ENCODE measurements around the gene BPIFB1. TPM values are rescaled to one million over a fixed set of nuclear protein-coding genes. Genes with fewer than 3 reads are reported as not detected.

Gene BPIFB1
- total and polyA plus RNA-seq, 11 donors = 0.04 TPM; not detected in 10

- Histone ChIP-seq H3K36me3 (no peaks in the 10 kb centered on the region), H3K27ac (no peak overlapping the region), H3K4me1 (peaks cover 0 to 4% (median 0%) of the 10 kb centered on the region in 12 donors), H3K27me3 (peaks cover 0 to 5% (median 0%) of the 10 kb centered on the region in 9 donors), H3K4me3 (no peak overlapping the region), H3K9me3 (no peaks in the 10 kb centered on the region)
- DNase-seq = no peak
- TF ChIP-seq POLR2A (IDR thresholded peaks at IDR 0.05) = no peak
- no peak for TF ChIP-seq CTCF (IDR thresholded peaks at IDR 0.05)
- intact Hi-C loops (cut with DNase I) = no loop called here
- no peak for ATAC-seq
- WGBS, 4 donors = 94 to 98% (median 96%) methylated on average over 4 of the region's 4 CpGs
Observed at GRCh38 chr20:33343521-33343920, 60.5 kb downstream of the BPIFB1 start.

GRCh38 chr20:33345342-33345741, 62.3 kb downstream of the BPIFB1 start:
- H3K4me1 ChIP-seq = peaks cover 0 to 4% (median 0%) of the 10 kb centered on the region in 12 donors
- intact Hi-C loops (cut with DNase I) = no loop called here
- no peaks in the 10 kb centered on the region for H3K9me3 ChIP-seq
- peaks cover 0 to 5% (median 0%) of the 10 kb centered on the region in 9 donors for H3K27me3 ChIP-seq
- TF ChIP-seq POLR2A (IDR thresholded peaks at IDR 0.05) = no peak
- no peak for TF ChIP-seq CTCF (IDR thresholded peaks at IDR 0.05)
- H3K27ac ChIP-seq = no peak overlapping the region
- ATAC-seq (no peak), DNase-seq (no peak)
- H3K36me3 ChIP-seq = peaks cover 0 to 11% (median 4%) of the 10 kb centered on the region in 9 donors
- 58 to 75% (median 66%) methylated on average over 8 to 9 of the region's 9 CpGs for WGBS, 4 donors
- no peak overlapping the region for H3K4me3 ChIP-seq

- H3K4me3 ChIP-seq = no peak overlapping the region
- DNase-seq = no peak
- no peaks in the 10 kb centered on the region for H3K27me3 ChIP-seq
- ATAC-seq = peak in 1 of 4 donors; percentile 10
- H3K9me3 ChIP-seq = no peaks in the 10 kb centered on the region
- H3K36me3 ChIP-seq = peaks cover 0 to 24% (median 10%) of the 10 kb centered on the region in 9 donors
- H3K27ac ChIP-seq = no peak overlapping the region
- no peak for TF ChIP-seq CTCF (IDR thresholded peaks at IDR 0.05)
- no peak for TF ChIP-seq POLR2A (IDR thresholded peaks at IDR 0.05)
- H3K4me1 ChIP-seq = peaks cover 0 to 4% (median 0%) of the 10 kb centered on the region in 12 donors
- intact Hi-C loops (cut with DNase I) = no loop called here
- WGBS, 4 donors = 88 to 93% (median 90%) methylated on average over 10 to 11 of the region's 11 CpGs
Observed at GRCh38 chr20:33348136-33348937, 65.3 kb downstream of the BPIFB1 start.

GRCh38 chr20:33349493-33349892, 66.5 kb downstream of the BPIFB1 start:
- TF ChIP-seq CTCF (IDR thresholded peaks at IDR 0.05) = no peak
- no peak for TF ChIP-seq POLR2A (IDR thresholded peaks at IDR 0.05)
- no peak for DNase-seq
- 90 to 99% (median 97%) methylated on average over 7 to 8 of the region's 8 CpGs for WGBS, 4 donors
- intact Hi-C loops (cut with DNase I) = no loop called here
- no peaks in the 10 kb centered on the region for H3K9me3 ChIP-seq
- H3K4me1 ChIP-seq = peaks cover 0 to 4% (median 0%) of the 10 kb centered on the region in 12 donors
- no peak overlapping the region for H3K27ac ChIP-seq
- ATAC-seq = no peak
- H3K4me3 ChIP-seq = no peak overlapping the region
- H3K27me3 ChIP-seq = no peaks in the 10 kb centered on the region
- peaks cover 0 to 36% (median 14%) of the 10 kb centered on the region in 9 donors for H3K36me3 ChIP-seq

Data from heart left ventricle (tissue), 16 donors.